Osteoblast (primary cell): ENCODE results near the gene ZEB1. TPM values are rescaled to one million over a fixed set of nuclear protein-coding genes. Genes with fewer than 3 reads are reported as not detected.

ENCODE experiments used
- DNase-seq: peaks from one replicate; pipeline ENCODE4 v3.0.0; 2011; ENCODE audit warnings: low spot score, mixed read lengths; ENCODE audit not compliant: insufficient read length; ENCODE audit errors: missing footprints
- H2AFZ ChIP-seq: 2 replicates; pipeline ENCODE4 v1.6.0; 2011; ENCODE audit warnings: mild to moderate bottlenecking, low read length
- H3K27ac ChIP-seq: 2 replicates; pipeline ENCODE4 v1.5.1; 2011; ENCODE audit warnings: mild to moderate bottlenecking, low read depth, low read length, moderate library complexity
- H3K27me3 ChIP-seq: 2 replicates; pipeline ENCODE4 v1.6.0; 2012; ENCODE audit warnings: mild to moderate bottlenecking, control low read depth, inconsistent platforms, low read length, moderate library complexity; ENCODE audit not compliant: insufficient read depth
- H3K36me3 ChIP-seq: 2 replicates; pipeline ENCODE4 v1.5.1; 2011; ENCODE audit warnings: mild to moderate bottlenecking, low read length, control low read depth, moderate library complexity; ENCODE audit not compliant: insufficient read depth
- H3K4me1 ChIP-seq: 2 replicates; pipeline ENCODE4 v1.5.1; 2011; ENCODE audit warnings: mild to moderate bottlenecking, low read length, control low read depth, moderate library complexity; ENCODE audit not compliant: insufficient read depth
- H3K4me2 ChIP-seq: 2 replicates; pipeline ENCODE4 v1.6.0; 2011; ENCODE audit warnings: mild to moderate bottlenecking, low read length; ENCODE audit not compliant: insufficient read depth
- H3K4me3 ChIP-seq: fragments of 200-600 bp; sonication (generic); 3 replicates; pipeline ENCODE4 v1.5.1; 2012; ENCODE audit warnings: mild to moderate bottlenecking, low read length, inconsistent platforms; ENCODE audit not compliant: insufficient read depth
- H3K79me2 ChIP-seq: 2 replicates; pipeline ENCODE4 v1.6.0; 2012; ENCODE audit warnings: mild to moderate bottlenecking, low read length, control low read depth, inconsistent platforms; ENCODE audit not compliant: insufficient read depth
- H3K9me3 ChIP-seq: 2 replicates; pipeline ENCODE4 v1.5.1; 2011; ENCODE audit warnings: low read depth, low read length, control low read depth
- H4K20me1 ChIP-seq: 2 replicates; pipeline ENCODE4 v1.6.0; 2012; ENCODE audit warnings: mild to moderate bottlenecking, low read length, control low read depth; ENCODE audit not compliant: insufficient read depth
- total RNA-seq: library from RNA; depleted of rRNA; stranded (reverse); fragments of >200 nt; gene quantifications from 2 replicates; pipeline ENCODE4 v1.2.3, GENCODE V29; 2012
- TF ChIP-seq, protein P1 (sequence below): IDR thresholded peaks from 2 replicates; pipeline ENCODE4 v1.5.1; 2011; ENCODE audit warnings: mild to moderate bottlenecking, low read depth, low read length, moderate library complexity; ENCODE audit errors: extremely low read depth

The ZEB1 gene
- total RNA-seq, 1 donor: 56.1 TPM

DNA sequence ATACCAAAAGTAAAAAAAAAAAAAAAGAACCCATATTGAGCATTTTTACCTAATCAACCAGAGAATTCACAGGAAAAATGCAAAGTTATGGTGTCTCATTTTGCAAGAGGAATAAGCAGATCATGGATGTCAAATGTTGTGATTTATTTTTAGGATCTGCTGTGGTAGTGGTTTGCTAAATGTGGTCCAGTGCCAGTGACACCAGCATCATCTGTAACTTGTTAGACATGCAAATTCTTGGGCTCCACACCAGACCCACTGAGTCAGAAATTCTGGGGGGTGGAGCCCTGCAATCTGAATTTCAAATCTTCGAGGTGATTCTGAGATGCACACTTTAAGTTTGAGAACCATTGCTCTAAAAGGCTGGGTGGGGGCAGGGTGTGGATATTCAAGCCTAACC lies 30.1 kb upstream of the ZEB1 start:
- Histone ChIP-seq H3K27me3 (no peaks in the 10 kb centered on the region), H3K4me1 (no peaks in the 10 kb centered on the region), H4K20me1 (no peaks in the 10 kb centered on the region), H2AFZ (no peak overlapping the region), H3K4me2 (no peak overlapping the region), H3K79me2 (no peaks in the 10 kb centered on the region), H3K27ac (no peak overlapping the region), H3K36me3 (no peaks in the 10 kb centered on the region), H3K4me3 (no peak overlapping the region), H3K9me3 (no peaks in the 10 kb centered on the region)
- TF ChIP-seq, protein P1, sequence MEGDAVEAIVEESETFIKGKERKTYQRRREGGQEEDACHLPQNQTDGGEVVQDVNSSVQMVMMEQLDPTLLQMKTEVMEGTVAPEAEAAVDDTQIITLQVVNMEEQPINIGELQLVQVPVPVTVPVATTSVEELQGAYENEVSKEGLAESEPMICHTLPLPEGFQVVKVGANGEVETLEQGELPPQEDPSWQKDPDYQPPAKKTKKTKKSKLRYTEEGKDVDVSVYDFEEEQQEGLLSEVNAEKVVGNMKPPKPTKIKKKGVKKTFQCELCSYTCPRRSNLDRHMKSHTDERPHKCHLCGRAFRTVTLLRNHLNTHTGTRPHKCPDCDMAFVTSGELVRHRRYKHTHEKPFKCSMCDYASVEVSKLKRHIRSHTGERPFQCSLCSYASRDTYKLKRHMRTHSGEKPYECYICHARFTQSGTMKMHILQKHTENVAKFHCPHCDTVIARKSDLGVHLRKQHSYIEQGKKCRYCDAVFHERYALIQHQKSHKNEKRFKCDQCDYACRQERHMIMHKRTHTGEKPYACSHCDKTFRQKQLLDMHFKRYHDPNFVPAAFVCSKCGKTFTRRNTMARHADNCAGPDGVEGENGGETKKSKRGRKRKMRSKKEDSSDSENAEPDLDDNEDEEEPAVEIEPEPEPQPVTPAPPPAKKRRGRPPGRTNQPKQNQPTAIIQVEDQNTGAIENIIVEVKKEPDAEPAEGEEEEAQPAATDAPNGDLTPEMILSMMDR: no peak
- peak; percentile 25 for DNase-seq

DNA sequence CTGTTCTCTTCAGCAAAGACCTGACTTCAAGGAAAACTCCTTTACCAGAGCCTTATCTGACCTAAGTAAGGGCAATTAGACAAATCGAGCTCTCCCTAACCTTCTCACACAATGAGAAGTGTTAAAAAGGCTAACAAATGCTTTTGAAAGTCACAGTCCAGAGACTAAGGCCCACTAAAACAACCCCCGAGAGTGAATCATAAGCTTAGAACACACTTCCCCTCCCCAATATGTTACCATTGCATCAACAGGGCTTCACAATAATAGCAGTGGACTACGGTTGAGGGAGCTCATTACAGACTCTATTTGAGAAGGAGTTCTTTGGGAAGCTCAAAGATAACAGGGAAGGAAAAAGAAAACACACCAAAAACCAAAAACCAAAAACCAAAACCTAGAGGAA lies 28.6 kb upstream of the ZEB1 start:
- no peaks in the 10 kb centered on the region for H3K36me3 ChIP-seq
- H3K79me2 ChIP-seq: no peaks in the 10 kb centered on the region
- no peak overlapping the region for H3K4me3 ChIP-seq
- TF ChIP-seq, protein P1: no peak
- peak overlapping the region; percentile 23 for H2AFZ ChIP-seq
- DNase-seq: no peak
- no peaks in the 10 kb centered on the region for H3K9me3 ChIP-seq
- H3K4me2 ChIP-seq: no peak overlapping the region
- no peaks in the 10 kb centered on the region for H3K4me1 ChIP-seq
- H3K27ac ChIP-seq: no peak overlapping the region
- H4K20me1 ChIP-seq: no peaks in the 10 kb centered on the region
- H3K27me3 ChIP-seq: no peaks in the 10 kb centered on the region

DNA sequence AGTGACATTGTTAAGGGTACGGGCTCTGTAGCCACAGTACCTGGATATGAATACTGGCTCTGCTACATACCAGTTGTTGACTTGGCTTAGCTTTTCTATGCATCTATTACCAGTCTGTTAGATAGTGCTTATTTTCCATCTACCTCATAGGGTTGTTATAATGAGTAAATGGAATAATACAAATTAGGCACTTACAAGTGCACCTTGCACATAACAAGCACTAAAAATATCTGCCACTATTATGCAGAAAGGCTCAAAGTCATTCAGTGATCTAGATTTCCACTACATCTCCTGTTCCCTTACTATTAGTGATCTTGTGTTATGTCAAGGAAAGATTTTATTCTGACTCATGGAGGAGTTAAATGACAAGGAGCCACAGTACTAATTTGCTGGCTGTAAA lies 27.9 kb upstream of the ZEB1 start:
- Histone ChIP-seq H3K4me3 (no peak overlapping the region), H3K27ac (no peak overlapping the region), H3K36me3 (no peaks in the 10 kb centered on the region), H2AFZ (no peak overlapping the region), H3K4me2 (no peak overlapping the region), H3K4me1 (no peaks in the 10 kb centered on the region), H3K79me2 (no peaks in the 10 kb centered on the region), H3K9me3 (no peaks in the 10 kb centered on the region), H4K20me1 (no peaks in the 10 kb centered on the region), H3K27me3 (no peaks in the 10 kb centered on the region)
- TF ChIP-seq, protein P1: no peak
- no peak for DNase-seq

DNA sequence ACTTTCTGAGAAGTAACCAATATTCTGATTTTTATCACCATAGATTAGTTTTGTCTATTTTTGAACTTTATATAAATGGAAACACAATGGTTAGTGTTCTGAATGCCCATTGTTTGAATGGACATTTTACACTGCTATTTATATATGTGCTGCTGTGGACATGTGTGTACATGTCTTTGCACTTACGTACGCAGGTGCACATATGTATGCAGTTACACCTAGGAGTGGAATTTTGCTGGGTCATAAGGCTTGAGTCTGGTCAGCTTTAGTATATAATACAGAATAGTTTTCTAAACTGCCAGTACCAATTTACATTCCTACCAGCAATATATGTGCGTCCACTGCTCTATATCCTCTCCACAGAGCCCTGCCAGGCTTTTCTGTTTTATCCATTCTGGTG lies 24.5 kb upstream of the ZEB1 start:
- Histone ChIP-seq H3K4me3 (no peak overlapping the region), H3K4me1 (no peaks in the 10 kb centered on the region), H4K20me1 (no peaks in the 10 kb centered on the region), H3K9me3 (no peaks in the 10 kb centered on the region), H3K27me3 (no peaks in the 10 kb centered on the region), H3K27ac (no peak overlapping the region), H3K4me2 (no peak overlapping the region), H3K36me3 (no peaks in the 10 kb centered on the region), H3K79me2 (no peaks in the 10 kb centered on the region), H2AFZ (no peak overlapping the region)
- DNase-seq: no peak
- TF ChIP-seq, protein P1: no peak
